Measurements from ENCODE around the gene RGL1. TPM values are rescaled to one million over a fixed set of nuclear protein-coding genes. Genes with fewer than 3 reads are reported as not detected.

RGL1 gene
- total RNA-seq, 6 experiments from 2014 or later, result 12.0 to 16.8 (median 14.7) TPM

DNA sequence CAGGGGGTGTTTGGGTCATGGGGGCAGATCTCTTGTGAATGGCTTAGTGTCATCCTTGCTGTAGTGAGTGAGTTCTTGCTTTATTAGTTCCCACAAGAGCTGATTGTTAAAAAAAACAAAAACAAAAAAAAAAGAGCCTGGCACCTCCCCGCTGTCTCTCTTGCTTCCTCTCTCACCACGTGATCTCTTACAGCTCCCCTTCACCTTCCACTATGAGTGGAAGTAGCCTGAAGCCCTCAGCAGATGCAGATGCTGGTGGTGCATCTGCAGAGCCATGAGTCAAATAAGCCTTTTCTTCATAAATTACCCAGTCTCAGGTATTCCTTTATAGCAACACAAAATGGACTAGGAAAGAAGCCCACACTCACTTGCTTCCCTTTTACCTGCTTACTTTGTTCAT, 17.2 kb upstream of the RGL1 start:
- Mint-ChIP-seq H3K9me3 (no peaks in the 10 kb centered on the region), H3K27ac (no peak overlapping the region), H3K4me1 (ENCODE audit: low read depth) (peaks cover 27% of the 10 kb centered on the region), H3K27me3 (ENCODE audit: insufficient read depth) (peaks cover 1% of the 10 kb centered on the region; the same call in 1 of the 2 replicates), H3K36me3 (ENCODE audit: low read depth) (peaks cover 11% of the 10 kb centered on the region), H3K4me3 (no peak overlapping the region)
- no peak for DNase-seq
- TF ChIP-seq, protein P1, sequence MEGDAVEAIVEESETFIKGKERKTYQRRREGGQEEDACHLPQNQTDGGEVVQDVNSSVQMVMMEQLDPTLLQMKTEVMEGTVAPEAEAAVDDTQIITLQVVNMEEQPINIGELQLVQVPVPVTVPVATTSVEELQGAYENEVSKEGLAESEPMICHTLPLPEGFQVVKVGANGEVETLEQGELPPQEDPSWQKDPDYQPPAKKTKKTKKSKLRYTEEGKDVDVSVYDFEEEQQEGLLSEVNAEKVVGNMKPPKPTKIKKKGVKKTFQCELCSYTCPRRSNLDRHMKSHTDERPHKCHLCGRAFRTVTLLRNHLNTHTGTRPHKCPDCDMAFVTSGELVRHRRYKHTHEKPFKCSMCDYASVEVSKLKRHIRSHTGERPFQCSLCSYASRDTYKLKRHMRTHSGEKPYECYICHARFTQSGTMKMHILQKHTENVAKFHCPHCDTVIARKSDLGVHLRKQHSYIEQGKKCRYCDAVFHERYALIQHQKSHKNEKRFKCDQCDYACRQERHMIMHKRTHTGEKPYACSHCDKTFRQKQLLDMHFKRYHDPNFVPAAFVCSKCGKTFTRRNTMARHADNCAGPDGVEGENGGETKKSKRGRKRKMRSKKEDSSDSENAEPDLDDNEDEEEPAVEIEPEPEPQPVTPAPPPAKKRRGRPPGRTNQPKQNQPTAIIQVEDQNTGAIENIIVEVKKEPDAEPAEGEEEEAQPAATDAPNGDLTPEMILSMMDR (IDR thresholded peaks at IDR 0.05), result no peak

DNA sequence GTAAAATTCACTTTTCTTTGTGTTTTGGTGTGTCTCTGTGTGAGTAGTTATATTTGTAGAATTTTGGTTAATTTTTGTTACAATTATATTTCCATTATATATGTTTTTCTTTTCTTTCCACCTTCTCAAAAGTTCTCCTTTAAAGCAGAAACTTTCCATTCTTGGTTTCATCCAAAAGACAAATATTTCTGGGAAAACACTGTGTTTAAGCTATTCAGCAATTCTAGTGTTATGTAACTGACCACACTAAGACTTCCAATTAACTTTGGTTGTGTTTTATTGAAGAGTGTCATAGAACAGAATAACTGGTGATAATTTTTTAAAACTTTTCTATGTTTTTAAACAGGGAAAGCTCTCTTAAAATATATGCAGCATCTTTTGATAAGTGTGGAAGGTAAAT, 13.6 kb upstream of the RGL1 start:
- TF ChIP-seq, protein P1 (IDR thresholded peaks at IDR 0.05), result no peak
- no peaks in the 10 kb centered on the region for H3K9me3 Mint-ChIP-seq
- no peaks in the 10 kb centered on the region for H3K27me3 Mint-ChIP-seq (ENCODE audit: insufficient read depth)
- H3K4me1 Mint-ChIP-seq (ENCODE audit: low read depth), result peaks cover 6% of the 10 kb centered on the region; the same call in 1 of the 2 replicates
- peaks cover 18% of the 10 kb centered on the region for H3K36me3 Mint-ChIP-seq (ENCODE audit: low read depth)
- H3K27ac Mint-ChIP-seq, result no peak overlapping the region
- no peak overlapping the region for H3K4me3 Mint-ChIP-seq
- DNase-seq, result no peak

DNA sequence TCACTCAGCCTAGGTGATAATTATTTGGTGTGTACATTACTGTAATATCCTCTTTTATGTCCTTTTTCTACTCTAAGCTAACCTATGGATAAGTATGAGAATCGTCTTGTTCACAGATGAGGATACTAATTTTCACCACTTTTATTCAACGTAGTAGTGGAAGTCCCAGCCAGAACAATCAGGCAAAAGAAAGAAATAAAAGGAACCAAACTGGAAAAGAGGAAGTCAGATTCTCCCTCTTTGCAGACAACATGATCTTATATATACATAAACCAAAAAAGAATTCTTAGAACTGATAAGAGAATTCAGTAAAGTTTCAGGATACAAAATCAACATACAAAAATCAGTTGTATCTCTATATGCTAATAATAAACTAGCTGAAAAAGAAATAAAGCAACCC, 12.6 kb upstream of the RGL1 start:
- Mint-ChIP-seq H3K9me3 (no peaks in the 10 kb centered on the region), H3K36me3 (ENCODE audit: low read depth) (peaks cover 18% of the 10 kb centered on the region), H3K27me3 (ENCODE audit: insufficient read depth) (no peaks in the 10 kb centered on the region), H3K4me1 (ENCODE audit: low read depth) (peaks cover under 1% of the 10 kb centered on the region; the same call in 1 of the 2 replicates), H3K27ac (no peak overlapping the region), H3K4me3 (no peak overlapping the region)
- no peak for DNase-seq
- TF ChIP-seq, protein P1 (IDR thresholded peaks at IDR 0.05), result no peak

DNA sequence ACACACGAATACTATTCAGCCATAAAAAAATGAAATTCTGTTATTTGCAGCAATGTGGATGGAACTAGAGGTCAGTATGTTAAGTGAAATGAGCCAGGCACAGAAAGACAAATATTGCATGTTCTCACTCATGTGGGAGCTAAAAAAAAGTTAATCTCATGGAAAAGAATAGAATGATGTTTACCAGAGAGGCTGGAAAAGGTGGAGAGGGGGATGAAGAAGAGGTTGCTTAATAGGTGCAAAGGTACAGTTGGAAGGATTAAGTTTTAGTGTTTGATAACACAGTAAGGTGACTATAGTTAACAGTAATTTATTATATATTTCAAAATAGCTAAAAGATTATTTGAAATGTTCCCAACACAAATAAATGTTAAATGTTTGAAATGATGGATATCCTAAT, 10.8 kb upstream of the RGL1 start:
- Mint-ChIP-seq H3K27ac (no peak overlapping the region), H3K9me3 (no peaks in the 10 kb centered on the region), H3K4me1 (ENCODE audit: low read depth) (no peaks in the 10 kb centered on the region), H3K27me3 (ENCODE audit: insufficient read depth) (no peaks in the 10 kb centered on the region), H3K36me3 (ENCODE audit: low read depth) (peaks cover 22% of the 10 kb centered on the region), H3K4me3 (no peak overlapping the region)
- DNase-seq, result no peak
- TF ChIP-seq, protein P1 (IDR thresholded peaks at IDR 0.05), result no peak

DNA sequence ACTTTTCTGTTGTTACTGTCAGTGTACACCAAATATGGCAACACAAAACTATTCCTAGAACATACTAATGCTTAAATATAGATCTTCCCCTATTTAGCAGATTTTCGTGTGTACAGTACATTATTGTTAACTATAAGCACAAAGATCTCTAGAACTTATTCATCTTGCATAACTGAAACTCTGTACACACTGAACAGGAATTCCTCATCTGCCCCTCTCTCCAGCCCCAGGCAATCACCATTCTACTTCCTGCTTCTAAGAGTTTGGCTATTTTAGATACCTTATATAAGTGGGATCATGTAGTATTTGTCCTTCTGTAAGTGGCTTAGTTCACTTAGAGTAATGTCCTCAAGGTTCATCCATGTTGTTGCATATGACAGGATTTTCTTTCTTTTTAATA, 4.5 kb upstream of the RGL1 start:
- H3K27ac Mint-ChIP-seq, result no peak overlapping the region
- peaks cover 49% of the 10 kb centered on the region for H3K36me3 Mint-ChIP-seq (ENCODE audit: low read depth)
- peaks cover 34% of the 10 kb centered on the region for H3K9me3 Mint-ChIP-seq
- H3K4me1 Mint-ChIP-seq (ENCODE audit: low read depth), result peaks cover 9% of the 10 kb centered on the region
- TF ChIP-seq, protein P1 (IDR thresholded peaks at IDR 0.05), result no peak
- DNase-seq, result no peak
- peaks cover 2% of the 10 kb centered on the region; the same call in 1 of the 2 replicates for H3K27me3 Mint-ChIP-seq (ENCODE audit: insufficient read depth)
- no peak overlapping the region for H3K4me3 Mint-ChIP-seq

DNA sequence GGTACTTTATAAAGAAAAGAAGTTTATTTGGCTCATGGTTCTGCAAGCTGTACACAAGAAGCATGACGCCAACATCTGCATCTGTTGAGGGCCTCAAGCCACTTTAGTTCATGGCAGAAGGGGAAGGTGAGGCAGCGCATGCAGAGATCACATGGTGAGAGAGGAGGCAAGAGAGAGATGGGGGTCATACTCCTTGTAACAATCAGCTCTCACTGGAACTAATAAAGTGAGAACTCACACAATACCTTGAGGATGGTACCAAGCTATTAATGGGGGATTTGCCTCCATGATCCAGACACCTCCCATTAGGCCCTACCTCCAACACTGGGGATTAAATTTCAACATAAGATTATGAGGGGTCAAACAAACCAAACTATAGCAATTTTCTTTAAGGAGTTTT, 3.3 kb upstream of the RGL1 start:
- DNase-seq, result no peak
- Mint-ChIP-seq H3K9me3 (peaks cover 34% of the 10 kb centered on the region), H3K36me3 (ENCODE audit: low read depth) (peaks cover 49% of the 10 kb centered on the region), H3K27me3 (ENCODE audit: insufficient read depth) (peaks cover 2% of the 10 kb centered on the region; the same call in 1 of the 2 replicates), H3K4me3 (no peak overlapping the region), H3K27ac (no peak overlapping the region), H3K4me1 (ENCODE audit: low read depth) (peaks cover 17% of the 10 kb centered on the region)
- TF ChIP-seq, protein P1 (IDR thresholded peaks at IDR 0.05), result no peak
